Rectal smooth muscle tissue (tissue), 1 donor: ENCODE data around the gene TLR10.

Experiments
- H3K27ac ChIP-seq: one replicate; pipeline ENCODE4 v1.7.0; 2013; ENCODE audit warnings: low read depth, low read length, inconsistent platforms
- H3K27me3 ChIP-seq: one replicate; pipeline ENCODE4 v1.7.0; 2013; ENCODE audit warnings: low read length; ENCODE audit not compliant: control insufficient read depth, insufficient read depth
- H3K36me3 ChIP-seq: one replicate; pipeline ENCODE4 v1.7.0; 2013; ENCODE audit warnings: low read length; ENCODE audit not compliant: control insufficient read depth, insufficient read depth
- H3K4me1 ChIP-seq: one replicate; pipeline ENCODE4 v1.7.0; 2013; ENCODE audit warnings: low read length; ENCODE audit not compliant: control insufficient read depth, insufficient read depth
- H3K4me3 ChIP-seq: one replicate; pipeline ENCODE4 v1.7.0; 2013; ENCODE audit warnings: low read length
- H3K9ac ChIP-seq: one replicate; pipeline ENCODE4 v1.7.0; 2013; ENCODE audit warnings: low read length

TLR10 gene

GRCh38 chr4:38752372-38752940, 30.3 kb downstream of the TLR10 start:
- H3K4me3 ChIP-seq = no peak overlapping the region
- H3K27me3 ChIP-seq = no peaks in the 10 kb centered on the region
- H3K36me3 ChIP-seq = no peaks in the 10 kb centered on the region
- H3K27ac ChIP-seq = peak overlapping the region; percentile 83
- H3K4me1 ChIP-seq = peaks cover 13% of the 10 kb centered on the region
- H3K9ac ChIP-seq = no peak overlapping the region

- no peak overlapping the region for H3K9ac ChIP-seq
- H3K4me1 ChIP-seq = peaks cover 13% of the 10 kb centered on the region
- no peak overlapping the region for H3K27ac ChIP-seq
- H3K36me3 ChIP-seq = no peaks in the 10 kb centered on the region
- no peaks in the 10 kb centered on the region for H3K27me3 ChIP-seq
- H3K4me3 ChIP-seq = no peak overlapping the region
Measured at GRCh38 chr4:38751341-38752010, 31.3 kb downstream of the TLR10 start.

GRCh38 chr4:38749336-38749735, 33.5 kb downstream of the TLR10 start:
- Histone ChIP-seq H3K4me3 (no peak overlapping the region), H3K27me3 (no peaks in the 10 kb centered on the region), H3K27ac (no peak overlapping the region), H3K9ac (no peak overlapping the region), H3K36me3 (no peaks in the 10 kb centered on the region), H3K4me1 (peaks cover 13% of the 10 kb centered on the region)

GRCh38 chr4:38747629-38748028, 35.2 kb downstream of the TLR10 start:
- Histone ChIP-seq H3K36me3 (no peaks in the 10 kb centered on the region), H3K4me1 (peaks cover 8% of the 10 kb centered on the region), H3K4me3 (no peak overlapping the region), H3K27ac (no peak overlapping the region), H3K27me3 (no peaks in the 10 kb centered on the region), H3K9ac (no peak overlapping the region)

- Histone ChIP-seq H3K27ac (no peak overlapping the region), H3K4me1 (no peaks in the 10 kb centered on the region), H3K4me3 (no peak overlapping the region), H3K27me3 (no peaks in the 10 kb centered on the region), H3K9ac (no peak overlapping the region), H3K36me3 (no peaks in the 10 kb centered on the region)
Measured at GRCh38 chr4:38745881-38746280, 36.9 kb downstream of the TLR10 start.

GRCh38 chr4:38743866-38744265, 38.9 kb downstream of the TLR10 start:
- Histone ChIP-seq H3K4me3 (no peak overlapping the region), H3K36me3 (no peaks in the 10 kb centered on the region)

GRCh38 chr4:38740303-38740702, 42.5 kb downstream of the TLR10 start:
- no peaks in the 10 kb centered on the region for H3K4me1 ChIP-seq
- H3K27ac ChIP-seq = no peak overlapping the region
- no peaks in the 10 kb centered on the region for H3K27me3 ChIP-seq
- no peak overlapping the region for H3K9ac ChIP-seq
- H3K4me3 ChIP-seq = no peak overlapping the region
- no peaks in the 10 kb centered on the region for H3K36me3 ChIP-seq

More at GRCh38 chr4:38743866-38744265, 38.9 kb downstream of the TLR10 start:
- no peak overlapping the region for H3K9ac ChIP-seq
- no peaks in the 10 kb centered on the region for H3K27me3 ChIP-seq
- no peaks in the 10 kb centered on the region for H3K4me1 ChIP-seq
- no peak overlapping the region for H3K27ac ChIP-seq

- H3K27ac ChIP-seq = no peak overlapping the region
Measured at GRCh38 chr4:38738940-38739803, 43.6 kb downstream of the TLR10 start.

GRCh38 chr4:38735870-38736269, 46.9 kb downstream of the TLR10 start:
- H3K9ac ChIP-seq = no peak overlapping the region
- no peaks in the 10 kb centered on the region for H3K4me1 ChIP-seq
- no peaks in the 10 kb centered on the region for H3K36me3 ChIP-seq
- peaks cover 3% of the 10 kb centered on the region for H3K27me3 ChIP-seq
- no peak overlapping the region for H3K4me3 ChIP-seq
- H3K27ac ChIP-seq = no peak overlapping the region

More at GRCh38 chr4:38738940-38739803, 43.6 kb downstream of the TLR10 start:
- Histone ChIP-seq H3K4me3 (no peak overlapping the region), H3K36me3 (no peaks in the 10 kb centered on the region), H3K9ac (no peak overlapping the region), H3K4me1 (no peaks in the 10 kb centered on the region), H3K27me3 (no peaks in the 10 kb centered on the region)

GRCh38 chr4:38734911-38735310, 47.9 kb downstream of the TLR10 start:
- Histone ChIP-seq H3K36me3 (no peaks in the 10 kb centered on the region), H3K9ac (no peak overlapping the region), H3K27ac (no peak overlapping the region), H3K4me3 (no peak overlapping the region), H3K4me1 (no peaks in the 10 kb centered on the region), H3K27me3 (peaks cover 3% of the 10 kb centered on the region)

- Histone ChIP-seq H3K36me3 (no peaks in the 10 kb centered on the region), H3K9ac (no peak overlapping the region), H3K4me1 (no peaks in the 10 kb centered on the region), H3K4me3 (no peak overlapping the region), H3K27me3 (peaks cover 3% of the 10 kb centered on the region), H3K27ac (no peak overlapping the region)
Measured at GRCh38 chr4:38734446-38734845, 48.3 kb downstream of the TLR10 start.

GRCh38 chr4:38733663-38734062, 49.1 kb downstream of the TLR10 start:
- no peak overlapping the region for H3K9ac ChIP-seq
- no peak overlapping the region for H3K27ac ChIP-seq
- H3K27me3 ChIP-seq = peaks cover 3% of the 10 kb centered on the region
- H3K4me3 ChIP-seq = no peak overlapping the region
- no peaks in the 10 kb centered on the region for H3K36me3 ChIP-seq
- no peaks in the 10 kb centered on the region for H3K4me1 ChIP-seq
